SU-DHL-6 (cell line): ENCODE data around the gene HMCN2.

Experiments
- EZH2phosphoT487 ChIP-seq: fragments of 200-600 bp; sonication (generic), shearing (Covaris generic); conservative IDR thresholded peaks from 2 replicates; pipeline ENCODE4 v1.6.1; 2018; ENCODE audit warnings: mild to moderate bottlenecking, antibody characterized with exemption, low read length, moderate library complexity, mixed read lengths
- TF ChIP-seq, protein P1 (sequence below): fragments of 200-600 bp; sonication (generic); IDR thresholded peaks from one replicate; pipeline ENCODE4 v1.5.1; 2017; ENCODE audit warnings: antibody characterized with exemption, mild to moderate bottlenecking, low read length, moderate library complexity; ENCODE audit not compliant: insufficient read depth, poor library complexity, severe bottlenecking

- TF ChIP-seq, protein P1, sequence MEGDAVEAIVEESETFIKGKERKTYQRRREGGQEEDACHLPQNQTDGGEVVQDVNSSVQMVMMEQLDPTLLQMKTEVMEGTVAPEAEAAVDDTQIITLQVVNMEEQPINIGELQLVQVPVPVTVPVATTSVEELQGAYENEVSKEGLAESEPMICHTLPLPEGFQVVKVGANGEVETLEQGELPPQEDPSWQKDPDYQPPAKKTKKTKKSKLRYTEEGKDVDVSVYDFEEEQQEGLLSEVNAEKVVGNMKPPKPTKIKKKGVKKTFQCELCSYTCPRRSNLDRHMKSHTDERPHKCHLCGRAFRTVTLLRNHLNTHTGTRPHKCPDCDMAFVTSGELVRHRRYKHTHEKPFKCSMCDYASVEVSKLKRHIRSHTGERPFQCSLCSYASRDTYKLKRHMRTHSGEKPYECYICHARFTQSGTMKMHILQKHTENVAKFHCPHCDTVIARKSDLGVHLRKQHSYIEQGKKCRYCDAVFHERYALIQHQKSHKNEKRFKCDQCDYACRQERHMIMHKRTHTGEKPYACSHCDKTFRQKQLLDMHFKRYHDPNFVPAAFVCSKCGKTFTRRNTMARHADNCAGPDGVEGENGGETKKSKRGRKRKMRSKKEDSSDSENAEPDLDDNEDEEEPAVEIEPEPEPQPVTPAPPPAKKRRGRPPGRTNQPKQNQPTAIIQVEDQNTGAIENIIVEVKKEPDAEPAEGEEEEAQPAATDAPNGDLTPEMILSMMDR: no peak
- TF ChIP-seq EZH2phosphoT487: no peak
Observed at GRCh38 chr9:130429381-130429780, 163.8 kb downstream of the HMCN2 start.
